ENCODE data around the gene COL6A3.

Gene COL6A3

GRCh38 chr2:237295889-237296480 is 118.0 kb downstream of the COL6A3 start:
- DNase-seq (ENCODE audit: low spot score): no peak

- no peak for DNase-seq (ENCODE audit: low spot score)
These were observed 119.5 kb downstream of the COL6A3 start for GRCh38 chr2:237294460-237294859.

- no peak for DNase-seq (ENCODE audit: low spot score)
These were observed 120.0 kb downstream of the COL6A3 start for GRCh38 chr2:237293978-237294377.

- no peak for DNase-seq (ENCODE audit: low spot score)
These were observed 122.7 kb downstream of the COL6A3 start for GRCh38 chr2:237291138-237291792.

- DNase-seq (ENCODE audit: low spot score): no peak
These were observed 123.7 kb downstream of the COL6A3 start for GRCh38 chr2:237290261-237290660.

GRCh38 chr2:237289139-237289538 is 124.8 kb downstream of the COL6A3 start:
- no peak for DNase-seq (ENCODE audit: low spot score)

GRCh38 chr2:237287872-237288271 is 126.1 kb downstream of the COL6A3 start:
- DNase-seq (ENCODE audit: low spot score): no peak

GRCh38 chr2:237283131-237283928 is 130.6 kb downstream of the COL6A3 start:
- no peak for DNase-seq (ENCODE audit: low spot score)

- DNase-seq (ENCODE audit: low spot score): no peak
These were observed 131.3 kb downstream of the COL6A3 start for GRCh38 chr2:237282568-237283128.

GRCh38 chr2:237281836-237282306 is 132.1 kb downstream of the COL6A3 start:
- no peak for DNase-seq (ENCODE audit: low spot score)

- DNase-seq (ENCODE audit: low spot score): no peak
These were observed 133.0 kb downstream of the COL6A3 start for GRCh38 chr2:237280939-237281338.

GRCh38 chr2:237280229-237280628 is 133.7 kb downstream of the COL6A3 start:
- no peak for DNase-seq (ENCODE audit: low spot score)

GRCh38 chr2:237279012-237279768 is 134.8 kb downstream of the COL6A3 start:
- no peak for DNase-seq (ENCODE audit: low spot score)

GRCh38 chr2:237278568-237278967 is 135.4 kb downstream of the COL6A3 start:
- no peak for DNase-seq (ENCODE audit: low spot score)

GRCh38 chr2:237276716-237277490 is 137.1 kb downstream of the COL6A3 start:
- no peak for DNase-seq (ENCODE audit: low spot score)

All from CD4-positive, alpha-beta T cell treated with Interleukin-15 for 4 hours (primary cell).